Kidney capillary endothelial cell (primary cell): ENCODE measurements around the gene EFCAB10.

ENCODE experiments used
- DNase-seq: peaks from one replicate; pipeline ENCODE4 v3.0.0-alpha.2; 2018; ENCODE audit warnings: low spot score

EFCAB10 gene

GRCh38 chr7:105581066-105581811 is at the start of gene EFCAB10:
EFCAB10 (minus strand) TSS chr7:105581493; CDS start chr7:105581463, 30 bp downstream.
- DNase-seq: peak; percentile 41

GRCh38 chr7:105625986-105626385 is 44.7 kb upstream of the EFCAB10 start:
- DNase-seq: no peak

- no peak for DNase-seq
Observed at GRCh38 chr7:105623906-105624305, 42.6 kb upstream of the EFCAB10 start.

- DNase-seq: no peak
Observed at GRCh38 chr7:105623378-105623777, 42.1 kb upstream of the EFCAB10 start.

GRCh38 chr7:105622106-105622731 is 40.9 kb upstream of the EFCAB10 start:
- DNase-seq: no peak

- no peak for DNase-seq
Observed at GRCh38 chr7:105621617-105622016, 40.3 kb upstream of the EFCAB10 start.

- DNase-seq: no peak
Observed at GRCh38 chr7:105621176-105621575, 39.9 kb upstream of the EFCAB10 start.

- DNase-seq: no peak
Observed at GRCh38 chr7:105619590-105619989, 38.3 kb upstream of the EFCAB10 start.

GRCh38 chr7:105618016-105618296 is 36.7 kb upstream of the EFCAB10 start:
- no peak for DNase-seq

GRCh38 chr7:105617280-105618015 is 36.2 kb upstream of the EFCAB10 start:
- DNase-seq: no peak

- DNase-seq: no peak
Observed at GRCh38 chr7:105614341-105614840, 33.1 kb upstream of the EFCAB10 start.

GRCh38 chr7:105613611-105614330 is 32.5 kb upstream of the EFCAB10 start:
- DNase-seq: no peak

- DNase-seq: no peak
Observed at GRCh38 chr7:105612806-105613205, 31.5 kb upstream of the EFCAB10 start.

GRCh38 chr7:105611856-105612775 is 30.8 kb upstream of the EFCAB10 start:
- no peak for DNase-seq

- DNase-seq: no peak
Observed at GRCh38 chr7:105610165-105610930, 29.1 kb upstream of the EFCAB10 start.

GRCh38 chr7:105602325-105603305 is 21.3 kb upstream of the EFCAB10 start:
- no peak for DNase-seq

- no peak for DNase-seq
Observed at GRCh38 chr7:105600720-105601550, 19.6 kb upstream of the EFCAB10 start.

GRCh38 chr7:105599551-105599950 is 18.3 kb upstream of the EFCAB10 start:
- no peak for DNase-seq
